GM20431 (cell line): ENCODE measurements around the gene IGSF9B.

Experiments
- in situ Hi-C: fragments of 300-500 bp; cut with MseI, MboI; formaldehyde crosslinking; loops from one replicate; pipeline ENCODE4 v1.15.0; 2020; ENCODE audit warnings: low sequenced_read_pairs; ENCODE audit not compliant: unreplicated experiment

IGSF9B gene

DNA sequence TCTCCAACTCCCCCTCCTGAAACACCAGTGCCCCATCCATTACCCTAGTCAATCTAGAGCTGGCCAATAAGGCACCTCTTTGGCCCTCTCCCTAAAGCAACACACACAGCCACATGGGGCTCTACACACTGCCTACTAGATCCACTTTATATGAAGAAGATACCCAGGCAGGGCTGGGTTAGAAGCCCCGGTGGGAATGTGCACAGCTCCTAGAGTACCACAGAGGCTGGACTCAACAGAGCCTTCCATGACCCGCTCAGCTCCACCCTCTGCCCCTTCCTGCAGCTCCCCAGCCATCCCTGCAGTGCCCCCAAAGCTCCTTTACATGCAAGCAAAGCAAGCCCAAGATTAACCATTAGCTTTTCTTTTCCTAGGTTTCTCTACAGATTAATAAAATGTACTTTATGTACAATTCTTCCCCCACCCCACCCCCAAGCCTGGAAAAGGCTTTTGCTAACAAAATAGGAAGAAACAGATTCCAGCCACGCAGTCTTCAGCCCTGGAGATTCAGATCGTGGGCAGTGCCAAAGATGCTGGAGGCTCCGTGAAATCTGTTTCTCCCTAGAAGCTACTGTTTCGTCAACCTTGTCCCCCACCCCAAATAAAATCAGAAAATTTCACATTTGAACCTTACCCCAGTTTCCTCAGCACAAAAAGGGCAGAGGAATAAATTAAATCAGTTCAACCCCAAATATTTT, 51.8 kb downstream of the IGSF9B start:
- in situ Hi-C loops = no loop called here

DNA sequence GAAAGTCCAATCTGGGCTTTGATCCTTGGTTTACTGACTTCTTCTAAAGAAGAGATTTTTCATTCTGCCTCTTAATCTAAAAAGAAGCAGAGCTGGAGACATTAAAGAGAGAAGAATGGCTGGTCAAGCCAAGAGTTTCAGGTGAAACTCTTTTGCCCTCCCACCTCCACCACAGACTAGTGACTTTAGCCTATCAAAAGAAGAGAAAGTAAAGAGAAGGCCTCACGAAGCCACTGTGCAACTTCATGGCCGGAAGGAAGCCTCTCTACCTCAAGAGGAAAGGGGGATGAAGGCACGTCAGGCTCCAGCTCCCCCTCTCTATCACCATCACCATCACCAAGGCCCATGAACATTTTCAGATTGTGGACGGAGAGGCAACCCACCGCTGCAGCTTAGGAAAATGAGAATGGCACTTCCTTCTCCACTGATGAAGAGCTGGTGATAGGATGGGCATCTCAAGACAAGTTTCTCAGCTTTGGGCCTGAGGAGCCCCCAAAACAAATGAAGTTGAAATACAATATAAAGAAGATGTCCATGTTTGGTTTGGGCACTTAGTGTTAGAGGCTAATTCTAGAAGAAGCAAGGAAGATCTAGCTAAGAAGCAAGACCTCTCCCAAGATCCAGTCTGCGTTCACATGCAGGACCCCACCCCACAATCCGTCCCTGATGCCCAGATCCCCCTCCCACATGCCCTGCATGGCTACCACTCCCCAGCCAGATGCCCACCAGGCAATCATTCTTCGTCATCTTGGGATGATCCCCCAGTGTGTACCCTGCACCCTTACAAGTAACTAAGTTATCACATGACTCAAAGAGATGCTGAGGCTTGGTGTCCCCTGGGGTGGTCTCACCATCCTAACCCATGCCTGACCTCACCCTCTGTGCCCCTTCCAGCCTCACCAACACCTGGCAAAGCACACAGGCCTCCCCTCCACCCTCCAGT, 52.6 kb downstream of the IGSF9B start:
- in situ Hi-C loops = no loop called here

DNA sequence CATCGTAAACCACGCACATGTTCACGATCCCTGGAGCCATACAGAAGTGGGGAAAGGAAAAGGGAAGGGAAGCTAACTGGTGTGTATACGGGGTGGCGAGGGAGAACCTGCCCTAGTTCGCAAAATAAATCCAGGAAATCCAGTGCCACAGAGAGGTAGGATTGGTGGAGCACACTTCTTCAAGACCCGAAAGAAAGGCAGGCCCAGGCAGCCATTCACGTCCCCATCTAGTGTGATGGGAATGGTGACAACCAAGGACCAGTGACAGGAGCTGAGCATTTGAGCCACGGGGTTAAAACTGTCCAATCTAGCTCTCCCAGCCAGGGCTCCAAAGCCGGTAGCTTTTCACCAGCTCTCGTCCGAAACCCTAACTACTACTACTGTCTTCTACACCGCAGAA, 53.7 kb downstream of the IGSF9B start:
- in situ Hi-C loops = no loop called here

DNA sequence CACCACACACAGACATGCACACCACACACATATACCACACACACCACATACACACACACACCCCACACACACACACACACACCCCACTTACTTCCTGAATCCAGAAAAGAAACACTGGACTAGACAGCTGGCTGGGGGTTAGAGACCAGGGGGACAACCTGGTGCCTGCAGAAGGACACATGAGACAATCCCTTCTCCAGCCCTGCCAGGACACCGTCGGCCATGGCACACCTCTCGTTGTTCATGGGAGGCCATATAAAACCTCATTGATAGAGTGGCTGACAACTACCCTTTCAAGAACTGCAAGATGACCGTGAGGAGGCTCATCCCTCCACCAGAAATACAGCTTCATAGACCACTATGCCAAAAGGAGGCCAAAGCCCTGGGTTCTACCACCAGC, 54.3 kb downstream of the IGSF9B start:
- in situ Hi-C loops = no loop called here

DNA sequence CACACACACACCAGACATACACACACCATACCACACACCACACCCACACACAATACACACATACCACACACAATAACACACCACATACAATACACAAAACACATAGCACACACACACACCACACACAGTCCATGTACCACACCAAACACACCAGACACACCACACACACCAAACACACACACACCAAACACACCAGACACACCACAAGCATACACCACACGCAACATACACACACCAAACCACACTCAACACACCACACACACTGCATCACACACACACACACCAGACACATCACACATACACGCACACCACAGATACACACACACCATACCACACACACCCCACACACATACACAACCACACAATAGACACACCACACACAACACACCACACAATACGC, 54.8 kb downstream of the IGSF9B start:
- in situ Hi-C loops = no loop called here

DNA sequence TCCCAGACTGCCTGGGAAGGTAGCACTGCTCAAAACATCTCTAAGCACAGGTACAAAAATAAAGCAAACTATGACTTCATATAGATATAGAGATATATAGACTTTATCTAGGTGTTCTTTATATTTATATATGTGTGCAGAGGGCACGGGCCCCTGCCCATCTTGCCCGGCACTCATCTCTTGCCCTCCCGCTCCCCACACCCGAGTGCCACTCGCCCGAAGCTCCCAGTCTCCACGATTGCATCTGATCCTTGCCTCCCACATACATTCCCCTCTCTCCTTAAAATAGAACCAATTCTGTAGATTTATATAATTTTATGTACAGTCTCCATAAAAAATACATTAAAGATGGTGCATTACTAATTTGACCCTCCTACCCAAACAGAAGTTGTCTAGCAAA, 55.5 kb downstream of the IGSF9B start:
- in situ Hi-C loops = no loop called here

DNA sequence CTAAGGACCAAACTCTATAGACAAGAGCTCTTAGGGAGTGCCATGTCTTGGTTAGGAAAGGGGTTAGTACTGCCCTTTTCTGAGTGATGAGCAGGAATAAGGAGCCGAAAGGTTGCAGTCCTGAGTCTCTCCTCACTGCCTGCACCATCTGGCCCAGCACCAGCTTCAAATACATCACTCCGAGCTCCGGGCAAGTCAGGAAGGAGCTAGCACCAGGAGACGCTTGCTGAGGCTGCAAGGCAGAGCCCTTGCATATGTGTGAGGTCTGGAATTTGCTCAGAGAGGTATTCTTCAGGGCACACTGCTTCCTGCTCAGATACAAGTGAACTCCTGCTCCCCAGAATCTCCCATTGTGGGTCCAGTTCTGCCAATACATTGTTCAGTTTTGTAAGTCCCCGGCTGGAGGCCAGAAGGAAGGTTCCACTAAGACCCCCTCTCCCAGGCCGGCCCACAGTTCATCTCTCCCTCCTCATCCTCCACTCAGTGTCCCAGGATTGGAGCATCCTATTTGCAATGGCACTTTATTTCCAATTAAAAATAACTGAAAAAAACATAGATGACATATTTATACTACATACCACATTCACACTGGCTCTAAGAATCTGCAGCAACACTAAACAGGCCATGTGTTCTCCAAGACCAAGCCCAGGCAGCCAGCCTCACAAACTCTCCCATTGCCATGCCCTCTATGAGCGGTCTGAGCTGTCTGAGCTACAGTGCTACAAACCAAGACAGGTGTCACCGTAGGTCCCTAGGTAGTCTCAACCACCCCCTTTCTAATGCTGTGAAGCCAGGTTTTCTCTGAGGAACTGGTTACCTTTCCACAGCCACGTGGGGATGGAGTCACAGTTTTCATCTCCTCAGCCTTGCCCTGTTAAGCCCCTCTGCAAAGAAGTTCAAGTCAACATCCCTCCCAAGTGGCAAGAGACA, 56.3 kb downstream of the IGSF9B start:
- in situ Hi-C loops = no loop called here

DNA sequence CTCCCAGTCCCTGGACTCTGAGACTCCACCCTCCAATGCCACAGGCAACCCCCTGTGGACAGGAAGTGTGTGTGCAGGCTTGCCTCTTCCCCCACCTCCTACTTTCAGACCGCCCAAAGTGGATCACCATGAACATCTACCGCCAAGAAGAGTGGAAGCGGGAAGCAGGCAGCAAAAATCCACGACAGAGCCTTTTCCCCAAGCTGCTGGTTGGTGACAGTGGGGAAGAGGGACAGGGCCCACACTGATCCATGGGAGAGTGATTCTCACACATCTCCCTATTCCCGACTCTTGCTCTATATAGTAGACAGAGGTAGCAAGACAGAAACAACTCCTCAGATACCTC, 58.0 kb downstream of the IGSF9B start:
- in situ Hi-C loops = no loop called here

DNA sequence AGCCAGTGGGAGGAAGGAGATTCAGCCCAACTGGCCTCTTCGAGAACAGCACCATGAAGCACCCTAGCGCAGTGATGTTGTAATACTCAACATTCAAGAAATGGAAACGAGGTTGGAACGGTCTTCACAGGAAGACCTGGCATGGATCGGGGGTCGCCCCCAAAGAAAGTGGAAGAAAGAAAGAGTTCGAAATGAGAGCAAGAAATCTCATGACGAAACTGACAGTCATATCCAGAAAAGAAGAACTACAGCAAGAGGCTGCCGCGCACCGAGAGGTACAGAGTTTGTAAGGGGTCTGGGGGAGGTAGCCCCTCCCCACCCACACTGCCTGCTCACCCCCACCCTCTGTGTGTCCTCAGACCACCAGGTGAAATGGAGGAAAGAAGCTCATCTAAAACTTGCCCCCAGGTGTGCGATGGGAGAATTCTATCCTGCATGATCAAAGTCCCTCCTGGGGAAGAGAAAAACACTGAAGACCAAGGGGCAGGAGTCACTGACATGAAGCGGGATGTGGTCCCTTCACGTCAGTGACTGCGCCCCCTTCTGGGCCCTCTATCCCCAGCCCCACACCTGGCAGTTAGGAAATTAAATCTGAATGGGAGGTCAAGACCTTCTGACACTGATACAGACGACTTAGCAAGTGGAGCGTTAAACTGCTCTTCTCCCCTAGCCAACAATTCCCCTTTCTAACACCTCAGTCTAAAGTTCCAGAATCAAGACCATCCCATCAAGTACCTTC, 58.6 kb downstream of the IGSF9B start:
- in situ Hi-C loops = no loop called here

DNA sequence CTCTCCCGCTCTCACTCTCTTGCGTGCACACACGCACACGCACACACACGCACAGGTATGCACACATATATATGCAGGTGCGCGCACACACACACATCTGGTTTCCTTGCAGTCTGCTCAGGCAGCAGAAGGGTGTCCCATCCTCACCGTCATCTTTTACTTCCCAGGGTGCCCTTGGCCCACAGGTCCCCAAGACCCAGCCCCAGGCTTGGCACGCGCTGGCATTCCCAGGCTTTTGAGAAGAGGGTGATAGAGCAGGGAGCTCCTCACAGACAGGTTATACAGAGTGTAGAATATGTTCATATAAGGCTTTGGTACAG, 59.5 kb downstream of the IGSF9B start:
- in situ Hi-C loops = no loop called here

DNA sequence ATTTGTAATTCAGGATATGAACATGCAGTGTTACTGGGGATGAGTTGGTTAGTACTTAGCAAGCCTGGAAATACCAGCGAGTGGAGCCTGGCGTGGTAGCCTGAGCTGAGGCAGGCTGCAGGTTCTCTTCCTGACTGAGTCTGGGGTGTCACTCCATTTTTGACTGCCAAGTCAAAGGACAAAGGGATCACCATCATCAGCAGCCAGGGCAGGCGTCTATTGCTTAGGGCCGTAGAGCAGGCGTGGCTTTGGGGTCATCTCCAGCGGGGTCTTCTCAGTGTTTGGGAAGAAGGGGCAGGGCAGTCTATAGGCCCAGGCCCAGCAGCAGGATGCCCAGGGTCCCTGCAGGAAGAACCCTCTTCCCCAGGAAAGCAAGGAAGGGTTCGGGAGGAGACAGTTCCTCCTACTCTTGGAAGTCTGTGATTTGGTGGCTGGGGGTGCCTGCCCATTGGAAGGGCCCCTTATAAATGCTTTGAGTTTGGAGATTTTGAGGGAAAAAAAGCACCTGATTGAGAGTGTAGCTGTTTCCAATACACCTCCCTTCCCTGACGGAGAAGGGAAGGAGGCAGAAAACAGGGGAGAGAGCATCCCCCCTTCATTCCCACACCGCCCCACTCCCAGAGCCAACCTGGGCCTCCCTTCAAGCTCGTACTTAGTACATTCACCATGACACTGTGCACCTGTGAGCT, 60.0 kb downstream of the IGSF9B start:
- in situ Hi-C loops = no loop called here

DNA sequence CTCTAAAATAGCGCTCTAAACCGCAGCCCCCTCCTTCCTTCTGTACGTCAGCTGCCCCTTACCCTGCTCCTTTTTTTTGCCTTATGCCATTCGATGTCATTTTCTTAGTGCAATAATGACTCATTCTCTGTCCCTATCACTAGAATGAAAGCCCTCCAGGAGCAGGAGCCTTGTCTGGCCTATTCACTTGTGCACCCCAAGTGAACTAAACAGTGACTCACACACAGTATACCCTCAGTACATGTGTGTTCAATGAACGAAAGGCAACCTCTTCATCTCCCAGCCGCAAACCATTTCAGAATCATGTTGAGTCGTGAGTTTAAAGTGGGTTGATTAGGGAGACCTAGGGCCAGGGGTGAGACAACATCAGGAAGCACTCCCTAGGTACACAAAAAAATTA, 60.7 kb downstream of the IGSF9B start:
- in situ Hi-C loops = no loop called here

DNA sequence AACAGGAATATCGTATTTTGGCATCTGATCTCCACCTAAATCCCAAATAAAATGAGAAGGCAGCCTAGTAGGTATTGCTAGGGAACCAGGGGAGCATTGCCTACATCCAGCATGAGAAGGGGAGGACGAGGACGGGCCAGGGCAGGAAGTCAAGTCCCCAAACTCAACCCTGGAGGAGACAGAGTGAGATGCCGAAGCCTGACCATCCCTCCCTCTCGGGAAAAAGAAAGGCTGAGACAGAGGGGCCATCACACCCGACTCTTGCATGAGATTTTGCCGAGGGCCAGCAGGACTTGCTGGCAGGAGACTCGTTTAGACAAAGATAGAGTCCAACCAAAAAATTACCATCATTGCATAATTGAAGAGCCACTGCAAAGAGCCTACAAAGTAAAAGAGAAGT, 61.2 kb downstream of the IGSF9B start:
- in situ Hi-C loops = no loop called here

DNA sequence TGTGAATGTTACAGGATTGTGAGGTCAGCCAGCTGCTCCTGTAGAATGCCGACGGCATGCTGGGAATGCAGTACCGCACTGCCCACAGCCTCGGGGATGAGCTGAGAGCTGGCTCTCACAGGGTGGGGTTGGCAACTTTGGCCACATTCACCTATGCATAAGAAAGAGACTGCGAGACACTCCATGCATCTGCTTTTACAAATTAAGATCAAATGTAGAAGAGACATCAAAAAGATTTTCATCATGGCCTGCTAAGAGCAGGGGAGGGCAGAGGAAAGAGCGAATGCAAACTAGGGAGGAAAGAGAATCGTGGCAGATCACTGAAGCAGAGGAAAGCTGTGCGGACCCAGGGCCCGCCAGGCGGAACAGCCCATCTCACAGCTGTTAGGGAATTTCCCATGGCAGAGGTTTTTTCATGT, 61.7 kb downstream of the IGSF9B start:
- in situ Hi-C loops = no loop called here

DNA sequence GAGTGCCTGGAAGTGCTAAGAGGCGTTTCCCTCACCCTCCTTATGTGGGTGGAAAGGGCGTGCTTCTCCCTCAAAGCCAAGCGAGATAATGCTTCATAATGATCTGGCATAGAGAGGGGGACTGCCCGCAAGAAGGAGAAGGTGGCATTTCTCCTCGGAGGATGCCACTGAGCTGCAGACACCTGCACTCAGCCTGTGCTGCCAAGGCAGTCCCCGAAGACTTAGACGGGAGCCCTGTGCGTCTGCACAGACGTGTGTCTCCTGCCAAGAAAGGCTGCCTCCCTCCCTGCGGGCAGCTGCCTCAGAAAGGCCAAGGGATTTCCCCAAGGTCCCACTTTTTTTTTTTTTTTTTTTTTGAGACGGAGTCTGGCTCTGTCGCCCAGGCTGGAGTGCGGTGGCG, 63.4 kb downstream of the IGSF9B start:
- in situ Hi-C loops = no loop called here

DNA sequence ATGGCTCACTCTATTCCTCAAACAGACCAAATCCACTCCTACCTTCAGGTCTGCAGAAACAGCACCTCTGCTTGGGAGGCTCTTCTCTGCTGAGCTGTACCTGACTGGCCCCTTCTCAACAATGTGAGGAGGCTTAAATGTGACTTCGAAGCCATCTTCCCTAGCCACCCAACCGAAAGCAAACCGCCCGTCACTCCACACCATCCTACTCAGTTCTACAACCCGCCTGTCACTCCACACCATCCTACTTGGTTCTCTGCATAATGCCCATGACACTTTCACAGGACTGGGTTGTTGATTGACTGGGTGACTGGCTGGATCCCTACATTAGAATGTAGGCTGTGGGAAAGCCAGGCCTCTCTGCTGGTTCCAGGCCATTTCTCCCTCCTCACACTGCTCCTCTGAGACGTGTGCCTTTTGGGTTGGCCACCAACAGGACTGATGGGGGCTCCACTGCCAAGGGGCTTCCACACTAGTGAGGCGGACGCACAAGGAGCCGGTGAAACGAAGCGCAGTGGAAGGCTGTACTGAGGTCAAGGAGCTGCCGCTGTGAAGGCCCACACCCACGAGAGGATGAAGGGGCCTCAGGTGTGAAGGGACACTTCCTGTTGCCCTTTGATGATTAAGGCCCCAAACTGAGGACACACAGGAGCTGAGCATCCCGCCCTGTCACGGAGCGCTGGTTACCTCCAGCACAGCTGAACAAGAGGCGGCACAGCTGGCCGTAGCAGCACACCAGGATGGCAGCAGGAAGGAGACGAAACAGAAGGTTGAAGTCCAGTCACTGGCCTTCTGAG, 64.0 kb downstream of the IGSF9B start:
- in situ Hi-C loops = no loop called here

DNA sequence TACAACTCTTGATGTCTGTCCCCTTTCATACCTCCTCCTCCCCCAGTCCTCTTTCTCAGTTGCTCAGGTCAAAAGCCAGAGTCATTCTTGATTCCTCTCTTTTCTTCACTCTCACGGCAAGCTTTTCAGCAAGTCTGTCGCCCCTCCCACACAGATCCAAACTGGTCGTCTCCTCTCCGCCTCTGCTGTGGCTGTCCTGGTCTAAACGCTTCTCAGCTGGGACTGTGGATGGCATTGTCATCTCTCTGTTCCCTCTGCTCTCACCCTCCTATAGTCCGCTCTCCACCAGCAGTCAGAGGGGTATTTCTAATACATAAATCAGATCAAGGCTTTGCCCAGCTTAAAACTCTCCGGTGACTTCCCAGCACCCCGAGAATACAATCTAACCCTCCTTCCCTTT, 64.6 kb downstream of the IGSF9B start:
- in situ Hi-C loops = no loop called here

DNA sequence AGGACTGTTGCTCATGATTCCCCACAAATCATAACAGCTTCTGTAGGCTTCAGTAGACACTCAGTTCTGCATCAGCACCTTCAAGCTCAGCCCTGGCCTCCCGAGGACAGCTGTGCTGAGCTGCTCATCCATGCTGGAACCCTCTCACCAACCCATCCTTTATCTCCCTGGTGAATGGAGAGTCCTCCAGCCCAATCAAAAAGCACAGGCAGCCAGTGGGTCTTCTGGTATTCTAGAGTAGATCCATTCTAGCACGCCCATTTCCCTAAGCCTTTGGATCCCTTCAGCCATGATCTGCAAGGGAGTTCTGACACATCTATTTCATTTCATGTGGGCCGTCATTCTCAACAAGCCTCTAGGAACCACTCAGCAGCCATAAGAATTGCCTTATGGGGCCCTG, 66.9 kb downstream of the IGSF9B start:
- in situ Hi-C loops = no loop called here

DNA sequence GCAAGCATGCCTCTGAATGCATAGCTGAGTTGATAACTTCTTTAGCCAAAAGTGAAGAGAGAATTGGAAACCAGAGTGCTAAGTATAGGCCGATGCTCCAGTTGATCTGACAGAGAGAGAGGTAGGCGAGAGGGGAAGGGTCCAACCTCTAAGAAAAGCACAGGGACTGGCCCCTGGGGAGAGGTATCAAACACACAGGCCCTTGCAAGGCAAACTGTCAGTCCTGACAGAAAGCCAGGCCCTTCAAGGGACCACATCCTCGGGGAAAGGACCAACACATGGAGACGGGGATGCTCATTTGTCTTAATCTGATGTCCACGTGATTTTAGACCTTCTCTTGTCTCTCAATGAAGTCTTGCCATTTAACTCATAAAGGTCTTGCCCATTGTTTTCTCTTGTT, 67.6 kb downstream of the IGSF9B start:
- in situ Hi-C loops = no loop called here
